ENCODE measurements around the gene GBE1. TPM values are rescaled to one million over a fixed set of nuclear protein-coding genes. Genes with fewer than 3 reads are reported as not detected.

GBE1 gene
- polyA plus RNA-seq, 1 donor (not counting 4 experiments of a cell fraction or from before 2014, with no cell fraction given) = 30.2 TPM

DNA sequence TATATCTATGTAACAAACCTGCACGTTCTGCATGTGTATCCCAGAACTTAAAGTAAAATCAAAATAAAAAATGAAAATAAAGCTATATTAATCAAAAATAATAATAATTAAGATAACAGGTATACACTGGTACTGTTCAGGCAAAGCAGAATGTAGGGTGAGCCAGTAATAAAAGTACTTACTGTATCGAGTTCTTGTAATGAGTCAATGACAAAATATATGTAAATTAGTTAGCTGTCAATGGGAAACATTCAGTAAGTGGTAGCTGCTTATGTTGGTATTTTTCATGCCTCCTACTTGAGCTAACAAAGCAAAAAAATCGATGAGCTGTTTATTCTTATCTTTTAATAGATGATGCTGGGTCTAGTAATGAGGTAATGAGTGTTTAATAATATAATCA is 93.2 kb downstream of the GBE1 start:
- dilution Hi-C loops (cut with MboI; ENCODE audit: extremely low pct_ligation_motif_present, low sequenced_read_pairs) = no loop called here
- Histone ChIP-seq H3K36me3 (ENCODE audit: control insufficient read depth in 2 of 2, extremely low read depth in 1 of 2, insufficient read depth in 2 of 2, low read length in 2 of 2) (peaks cover 0 to 1% of the 10 kb centered on the region in 2 experiments), H3K79me2 (ENCODE audit: control insufficient read depth, insufficient read depth, low read length) (no peaks in the 10 kb centered on the region), H4K20me1 (ENCODE audit: control insufficient read depth, extremely low read depth, insufficient read depth, low read length) (no peaks in the 10 kb centered on the region), H3K4me3 (ENCODE audit: control insufficient read depth in 2 of 3, extremely low read depth in 1 of 3, insufficient read depth in 2 of 3, low read depth in 1 of 3, low read length in 3 of 3) (no peak overlapping the region), H3K27me3 (ENCODE audit: control insufficient read depth, extremely low read depth, insufficient read depth, low read length) (no peaks in the 10 kb centered on the region), H3K9me3 (ENCODE audit: control insufficient read depth, low read depth, low read length) (no peaks in the 10 kb centered on the region), H3K9me1 (ENCODE audit: control insufficient read depth, extremely low read depth, insufficient read depth, low read length) (no peaks in the 10 kb centered on the region), H3K27ac (ENCODE audit: control insufficient read depth, insufficient read depth, low read length) (no peak overlapping the region), H3K4me1 (ENCODE audit: control insufficient read depth, extremely low read depth, insufficient read depth, low read length) (no peaks in the 10 kb centered on the region), H3K4me2 (ENCODE audit: control insufficient read depth, extremely low read depth, insufficient read depth, low read depth, low read length) (no peak overlapping the region), H2AFZ (ENCODE audit: control insufficient read depth, low read length) (no peak overlapping the region), H3K9ac (ENCODE audit: control insufficient read depth, extremely low read depth, insufficient read depth, low read length) (no peak overlapping the region)
- FAIRE-seq (no peak), DNase-seq (ENCODE audit: low read depth, low spot score) (no peak)
- TF ChIP-seq, protein P1, sequence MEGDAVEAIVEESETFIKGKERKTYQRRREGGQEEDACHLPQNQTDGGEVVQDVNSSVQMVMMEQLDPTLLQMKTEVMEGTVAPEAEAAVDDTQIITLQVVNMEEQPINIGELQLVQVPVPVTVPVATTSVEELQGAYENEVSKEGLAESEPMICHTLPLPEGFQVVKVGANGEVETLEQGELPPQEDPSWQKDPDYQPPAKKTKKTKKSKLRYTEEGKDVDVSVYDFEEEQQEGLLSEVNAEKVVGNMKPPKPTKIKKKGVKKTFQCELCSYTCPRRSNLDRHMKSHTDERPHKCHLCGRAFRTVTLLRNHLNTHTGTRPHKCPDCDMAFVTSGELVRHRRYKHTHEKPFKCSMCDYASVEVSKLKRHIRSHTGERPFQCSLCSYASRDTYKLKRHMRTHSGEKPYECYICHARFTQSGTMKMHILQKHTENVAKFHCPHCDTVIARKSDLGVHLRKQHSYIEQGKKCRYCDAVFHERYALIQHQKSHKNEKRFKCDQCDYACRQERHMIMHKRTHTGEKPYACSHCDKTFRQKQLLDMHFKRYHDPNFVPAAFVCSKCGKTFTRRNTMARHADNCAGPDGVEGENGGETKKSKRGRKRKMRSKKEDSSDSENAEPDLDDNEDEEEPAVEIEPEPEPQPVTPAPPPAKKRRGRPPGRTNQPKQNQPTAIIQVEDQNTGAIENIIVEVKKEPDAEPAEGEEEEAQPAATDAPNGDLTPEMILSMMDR (optimal IDR thresholded peaks at IDR 0.05 in 1 of 3, IDR thresholded peaks at IDR 0.05 in 1 of 3, conservative IDR thresholded peaks at IDR 0.05 in 1 of 3; ENCODE audit: extremely low read depth in 1 of 3, insufficient read depth in 2 of 3, low read length in 3 of 3) = no peak
- TF ChIP-seq EZH2 (IDR thresholded peaks at IDR 0.05; ENCODE audit: low read length) = no peak

DNA sequence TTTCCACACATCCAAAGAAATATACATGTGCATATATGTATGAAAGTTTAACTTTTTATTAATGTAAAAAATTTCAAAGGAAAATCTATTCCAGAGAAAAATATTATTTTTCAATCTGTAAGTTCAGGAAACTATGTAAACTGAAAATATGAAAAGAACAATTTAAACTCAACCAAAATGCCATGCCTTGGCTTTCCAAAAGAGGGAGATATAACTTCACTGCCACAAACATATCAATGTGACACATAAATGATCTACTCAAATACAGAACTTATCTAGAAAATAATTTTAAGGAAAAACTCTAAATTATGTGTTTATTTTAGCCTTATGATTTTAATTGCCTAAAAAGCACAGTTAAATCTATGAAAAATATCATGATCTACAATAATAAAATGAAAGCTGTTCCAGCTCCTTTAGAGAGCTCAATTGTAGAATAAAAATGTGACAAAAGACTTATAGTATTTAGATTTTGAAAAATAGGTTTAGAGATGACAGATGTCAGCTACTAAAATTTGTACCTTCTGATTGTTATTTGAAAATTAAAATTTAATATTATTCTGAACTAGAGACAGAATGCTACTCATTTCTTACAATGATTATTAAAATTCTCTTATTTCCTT is 94.8 kb downstream of the GBE1 start:
- dilution Hi-C loops (cut with MboI; ENCODE audit: extremely low pct_ligation_motif_present, low sequenced_read_pairs) = no loop called here
- DNase-seq (ENCODE audit: low read depth, low spot score) = no peak
- TF ChIP-seq, protein P1 (optimal IDR thresholded peaks at IDR 0.05 in 1 of 3, IDR thresholded peaks at IDR 0.05 in 1 of 3, conservative IDR thresholded peaks at IDR 0.05 in 1 of 3; ENCODE audit: extremely low read depth in 1 of 3, insufficient read depth in 2 of 3, low read length in 3 of 3) = peak in 2 of 3 experiments; percentile 51 to 60
- no peak for TF ChIP-seq EZH2 (IDR thresholded peaks at IDR 0.05; ENCODE audit: low read length)

More for the DNA sequence above, 94.8 kb downstream of the GBE1 start:
- Histone ChIP-seq H3K79me2 (ENCODE audit: control insufficient read depth, insufficient read depth, low read length) (no peaks in the 10 kb centered on the region), H4K20me1 (ENCODE audit: control insufficient read depth, extremely low read depth, insufficient read depth, low read length) (no peaks in the 10 kb centered on the region), H3K4me1 (ENCODE audit: control insufficient read depth, extremely low read depth, insufficient read depth, low read length) (no peaks in the 10 kb centered on the region), H3K27me3 (ENCODE audit: control insufficient read depth, extremely low read depth, insufficient read depth, low read length) (no peaks in the 10 kb centered on the region), H3K4me2 (ENCODE audit: control insufficient read depth, extremely low read depth, insufficient read depth, low read depth, low read length) (no peak overlapping the region), H3K36me3 (ENCODE audit: control insufficient read depth in 2 of 2, extremely low read depth in 1 of 2, insufficient read depth in 2 of 2, low read length in 2 of 2) (peaks cover 0 to 1% of the 10 kb centered on the region in 2 experiments), H3K9ac (ENCODE audit: control insufficient read depth, extremely low read depth, insufficient read depth, low read length) (no peak overlapping the region), H3K9me3 (ENCODE audit: control insufficient read depth, low read depth, low read length) (no peaks in the 10 kb centered on the region), H3K4me3 (ENCODE audit: control insufficient read depth in 2 of 3, extremely low read depth in 1 of 3, insufficient read depth in 2 of 3, low read depth in 1 of 3, low read length in 3 of 3) (no peak overlapping the region), H3K27ac (ENCODE audit: control insufficient read depth, insufficient read depth, low read length) (no peak overlapping the region), H3K9me1 (ENCODE audit: control insufficient read depth, extremely low read depth, insufficient read depth, low read length) (no peaks in the 10 kb centered on the region), H2AFZ (ENCODE audit: control insufficient read depth, low read length) (no peak overlapping the region)
- FAIRE-seq = no peak

Measured in keratinocyte (primary cell).